Measurements from ENCODE around the gene OR2AE1. TPM values are rescaled to one million over a fixed set of nuclear protein-coding genes. Genes with fewer than 3 reads are reported as not detected.

Gene OR2AE1
- total and polyA plus RNA-seq, 9 of the 15 experiments (the other 6 are each of a cell fraction or from before 2014, with no cell fraction given): 0.27 TPM; not detected in 8

DNA sequence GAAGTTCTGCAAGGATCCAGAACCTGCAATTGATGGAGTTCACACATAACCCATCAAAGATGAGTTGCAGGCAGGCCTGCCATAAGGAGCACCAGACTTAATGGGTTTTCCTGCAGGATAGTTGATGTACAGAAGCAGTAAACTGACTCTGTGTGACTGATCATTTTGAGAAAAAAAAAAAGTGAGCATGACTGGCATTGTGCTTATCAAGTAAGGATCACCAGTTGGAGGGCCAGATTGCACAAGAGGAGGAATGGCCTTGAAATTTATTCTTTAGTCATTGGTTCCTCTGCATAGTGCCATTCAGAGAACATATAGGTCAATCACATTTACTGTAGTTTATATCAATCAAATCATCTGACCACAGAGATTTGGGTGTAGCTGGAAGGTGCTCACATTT is 45.2 kb downstream of the OR2AE1 start (continued):
- TF ChIP-seq ARID2 (IDR thresholded peaks at IDR 0.05): no peak
- TF ChIP-seq POLR2G (IDR thresholded peaks at IDR 0.05; ENCODE audit: low read depth, low read length): no peak
- no peak for TF ChIP-seq RBM25 (IDR thresholded peaks at IDR 0.05; ENCODE audit: low read depth, low read length, severe bottlenecking)
- TF ChIP-seq, protein P1, sequence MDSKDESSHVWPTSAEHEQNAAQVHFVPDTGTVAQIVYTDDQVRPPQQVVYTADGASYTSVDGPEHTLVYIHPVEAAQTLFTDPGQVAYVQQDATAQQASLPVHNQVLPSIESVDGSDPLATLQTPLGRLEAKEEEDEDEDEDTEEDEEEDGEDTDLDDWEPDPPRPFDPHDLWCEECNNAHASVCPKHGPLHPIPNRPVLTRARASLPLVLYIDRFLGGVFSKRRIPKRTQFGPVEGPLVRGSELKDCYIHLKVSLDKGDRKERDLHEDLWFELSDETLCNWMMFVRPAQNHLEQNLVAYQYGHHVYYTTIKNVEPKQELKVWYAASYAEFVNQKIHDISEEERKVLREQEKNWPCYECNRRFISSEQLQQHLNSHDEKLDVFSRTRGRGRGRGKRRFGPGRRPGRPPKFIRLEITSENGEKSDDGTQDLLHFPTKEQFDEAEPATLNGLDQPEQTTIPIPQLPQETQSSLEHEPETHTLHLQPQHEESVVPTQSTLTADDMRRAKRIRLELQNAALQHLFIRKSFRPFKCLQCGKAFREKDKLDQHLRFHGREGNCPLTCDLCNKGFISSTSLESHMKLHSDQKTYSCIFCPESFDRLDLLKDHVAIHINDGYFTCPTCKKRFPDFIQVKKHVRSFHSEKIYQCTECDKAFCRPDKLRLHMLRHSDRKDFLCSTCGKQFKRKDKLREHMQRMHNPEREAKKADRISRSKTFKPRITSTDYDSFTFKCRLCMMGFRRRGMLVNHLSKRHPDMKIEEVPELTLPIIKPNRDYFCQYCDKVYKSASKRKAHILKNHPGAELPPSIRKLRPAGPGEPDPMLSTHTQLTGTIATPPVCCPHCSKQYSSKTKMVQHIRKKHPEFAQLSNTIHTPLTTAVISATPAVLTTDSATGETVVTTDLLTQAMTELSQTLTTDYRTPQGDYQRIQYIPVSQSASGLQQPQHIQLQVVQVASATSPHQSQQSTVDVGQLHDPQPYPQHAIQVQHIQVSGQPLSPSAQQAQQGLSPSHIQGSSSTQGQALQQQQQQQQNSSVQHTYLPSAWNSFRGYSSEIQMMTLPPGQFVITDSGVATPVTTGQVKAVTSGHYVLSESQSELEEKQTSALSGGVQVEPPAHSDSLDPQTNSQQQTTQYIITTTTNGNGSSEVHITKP (IDR thresholded peaks at IDR 0.05; ENCODE audit: partially characterized antibody): no peak
- TF ChIP-seq MYBL2 (IDR thresholded peaks at IDR 0.05; ENCODE audit: low read depth): no peak
- TF ChIP-seq MYBL2 (CRISPR knock-in tag; IDR thresholded peaks at IDR 0.05; ENCODE audit: borderline replicate concordance): no peak
- TF ChIP-seq, protein P2, sequence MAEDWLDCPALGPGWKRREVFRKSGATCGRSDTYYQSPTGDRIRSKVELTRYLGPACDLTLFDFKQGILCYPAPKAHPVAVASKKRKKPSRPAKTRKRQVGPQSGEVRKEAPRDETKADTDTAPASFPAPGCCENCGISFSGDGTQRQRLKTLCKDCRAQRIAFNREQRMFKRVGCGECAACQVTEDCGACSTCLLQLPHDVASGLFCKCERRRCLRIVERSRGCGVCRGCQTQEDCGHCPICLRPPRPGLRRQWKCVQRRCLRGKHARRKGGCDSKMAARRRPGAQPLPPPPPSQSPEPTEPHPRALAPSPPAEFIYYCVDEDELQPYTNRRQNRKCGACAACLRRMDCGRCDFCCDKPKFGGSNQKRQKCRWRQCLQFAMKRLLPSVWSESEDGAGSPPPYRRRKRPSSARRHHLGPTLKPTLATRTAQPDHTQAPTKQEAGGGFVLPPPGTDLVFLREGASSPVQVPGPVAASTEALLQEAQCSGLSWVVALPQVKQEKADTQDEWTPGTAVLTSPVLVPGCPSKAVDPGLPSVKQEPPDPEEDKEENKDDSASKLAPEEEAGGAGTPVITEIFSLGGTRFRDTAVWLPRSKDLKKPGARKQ (CRISPR knock-in tag; IDR thresholded peaks at IDR 0.05): no peak
- TF ChIP-seq ETS2 (tag; IDR thresholded peaks at IDR 0.05; ENCODE audit: borderline replicate concordance, poor library complexity, severe bottlenecking): no peak
- no peak for TF ChIP-seq SIN3A (IDR thresholded peaks at IDR 0.05; ENCODE audit: borderline replicate concordance in 2 of 2, control insufficient read depth in 1 of 2, low read depth in 2 of 2, low read length in 2 of 2)
- no peak for TF ChIP-seq GABPB2 (CRISPR knock-in tag; conservative IDR thresholded peaks at IDR 0.05)
- TF ChIP-seq, protein P3, sequence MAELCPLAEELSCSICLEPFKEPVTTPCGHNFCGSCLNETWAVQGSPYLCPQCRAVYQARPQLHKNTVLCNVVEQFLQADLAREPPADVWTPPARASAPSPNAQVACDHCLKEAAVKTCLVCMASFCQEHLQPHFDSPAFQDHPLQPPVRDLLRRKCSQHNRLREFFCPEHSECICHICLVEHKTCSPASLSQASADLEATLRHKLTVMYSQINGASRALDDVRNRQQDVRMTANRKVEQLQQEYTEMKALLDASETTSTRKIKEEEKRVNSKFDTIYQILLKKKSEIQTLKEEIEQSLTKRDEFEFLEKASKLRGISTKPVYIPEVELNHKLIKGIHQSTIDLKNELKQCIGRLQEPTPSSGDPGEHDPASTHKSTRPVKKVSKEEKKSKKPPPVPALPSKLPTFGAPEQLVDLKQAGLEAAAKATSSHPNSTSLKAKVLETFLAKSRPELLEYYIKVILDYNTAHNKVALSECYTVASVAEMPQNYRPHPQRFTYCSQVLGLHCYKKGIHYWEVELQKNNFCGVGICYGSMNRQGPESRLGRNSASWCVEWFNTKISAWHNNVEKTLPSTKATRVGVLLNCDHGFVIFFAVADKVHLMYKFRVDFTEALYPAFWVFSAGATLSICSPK (IDR thresholded peaks at IDR 0.05; ENCODE audit: borderline replicate concordance): no peak
- no peak for TF ChIP-seq SAP30 (IDR thresholded peaks at IDR 0.05; ENCODE audit: borderline replicate concordance, insufficient read depth, low read depth, low read length, poor library complexity, severe bottlenecking)
- TF ChIP-seq ETV1 (tag; conservative IDR thresholded peaks at IDR 0.05; ENCODE audit: low read depth): no peak
- 0 out of 2 replicates have a peak, but pooled peaks have one; percentile 25 for TF ChIP-seq ZNF24 (IDR thresholded peaks at IDR 0.05)
- no peak for TF ChIP-seq HNRNPH1 (optimal IDR thresholded peaks at IDR 0.05; ENCODE audit: low read depth, low read length)
- TF ChIP-seq, protein P4, sequence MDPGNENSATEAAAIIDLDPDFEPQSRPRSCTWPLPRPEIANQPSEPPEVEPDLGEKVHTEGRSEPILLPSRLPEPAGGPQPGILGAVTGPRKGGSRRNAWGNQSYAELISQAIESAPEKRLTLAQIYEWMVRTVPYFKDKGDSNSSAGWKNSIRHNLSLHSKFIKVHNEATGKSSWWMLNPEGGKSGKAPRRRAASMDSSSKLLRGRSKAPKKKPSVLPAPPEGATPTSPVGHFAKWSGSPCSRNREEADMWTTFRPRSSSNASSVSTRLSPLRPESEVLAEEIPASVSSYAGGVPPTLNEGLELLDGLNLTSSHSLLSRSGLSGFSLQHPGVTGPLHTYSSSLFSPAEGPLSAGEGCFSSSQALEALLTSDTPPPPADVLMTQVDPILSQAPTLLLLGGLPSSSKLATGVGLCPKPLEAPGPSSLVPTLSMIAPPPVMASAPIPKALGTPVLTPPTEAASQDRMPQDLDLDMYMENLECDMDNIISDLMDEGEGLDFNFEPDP (CRISPR knock-in tag; IDR thresholded peaks at IDR 0.05): no peak
- TF ChIP-seq NCOR1 (IDR thresholded peaks at IDR 0.05): no peak
- TF ChIP-seq ZNF41 (CRISPR knock-in tag; conservative IDR thresholded peaks at IDR 0.05): no peak
- TF ChIP-seq NCOA2 (IDR thresholded peaks at IDR 0.05; ENCODE audit: partially characterized antibody in 2 of 2): no peak
- TF ChIP-seq ZNF830 (CRISPR knock-in tag; IDR thresholded peaks at IDR 0.05): no peak
- no peak for TF ChIP-seq TRIM28 (IDR thresholded peaks at IDR 0.05)

All from K562 (cell line).